SK-N-SH (cell line): ENCODE data around the gene PTPRD. TPM values are rescaled to one million over a fixed set of nuclear protein-coding genes. Genes with fewer than 3 reads are reported as not detected.

Source experiments
- CTCF ChIA-PET: fragments of 300-600, 350-600 bp; formaldehyde crosslinking; extraction: SDS; loops from one replicate; lab custom pipeline; 2021; lab: Yijun Ruan, JAX
- POLR2A ChIA-PET: fragments of 350-600 bp; sonication (Branson Sonifier 250); formaldehyde crosslinking; extraction: SDS; loops from one replicate; lab custom pipeline; 2020; ENCODE audit warnings: antibody characterized with exemption, inconsistent platforms; lab: Yijun Ruan, JAX
- DNase-seq: peaks from one replicate; pipeline ENCODE4 v3.0.0; 2012
- H2AFZ ChIP-seq: fragments of 200-600 bp; sonication (generic); 2 replicates; pipeline ENCODE4 v1.8.1; 2016; ENCODE audit warnings: antibody characterized with exemption, mild to moderate bottlenecking, low read depth
- H3F3A ChIP-seq: fragments of 200-600 bp; sonication (generic); replicated peaks from 2 replicates; pipeline ENCODE3; 2016; ENCODE audit warnings: antibody characterized with exemption, mild to moderate bottlenecking; ENCODE audit not compliant: insufficient read depth
- H3K27ac ChIP-seq, 2 experiments: fragments of 200-500 bp in 1 of 2; fragments of 200-600 bp in 1 of 2; sonication (Bioruptor generic) in 1 of 2; sonication (generic), shearing (Covaris generic) in 1 of 2; 2 replicates each; pipeline versions ENCODE4 v1.5.1 to v1.6.1; 2014 to 2016; ENCODE audit warnings: low read depth in 2 of 2, inconsistent platforms in 1 of 2, low read length in 1 of 2, mild to moderate bottlenecking in 1 of 2, mixed read lengths in 1 of 2
- H3K27me3 ChIP-seq: fragments of 200-600 bp; sonication (generic), shearing (Covaris generic); 2 replicates; pipeline ENCODE4 v1.6.1; 2016; ENCODE audit warnings: mixed run types; ENCODE audit not compliant: insufficient read depth
- H3K36me3 ChIP-seq, 2 experiments: fragments of 200-500 bp in 1 of 2; fragments of 200-600 bp in 1 of 2; sonication (Bioruptor generic) in 1 of 2; sonication (generic) in 1 of 2; replicated peaks in 1 of 2; 2 replicates each; pipeline versions ENCODE3 to v1.5.1; 2014 to 2016; ENCODE audit warnings: low read length in 1 of 2, mild to moderate bottlenecking in 1 of 2; ENCODE audit not compliant: insufficient read depth in 2 of 2, control insufficient read depth in 1 of 2
- H3K4me1 ChIP-seq, 2 experiments: fragments of 200-500 bp in 1 of 2; fragments of 200-600 bp in 1 of 2; sonication (Bioruptor generic) in 1 of 2; sonication (generic), shearing (Covaris generic) in 1 of 2; 2 replicates each; pipeline versions ENCODE4 v1.5.1 to v1.6.1; 2014 to 2016; ENCODE audit warnings: low read depth in 1 of 2, low read length in 1 of 2, mixed run types in 1 of 2; ENCODE audit not compliant: insufficient read depth in 2 of 2, control insufficient read depth in 1 of 2
- H3K4me2 ChIP-seq: fragments of 200-600 bp; sonication (generic), shearing (Covaris generic); 2 replicates; pipeline ENCODE4 v1.6.1; 2017; ENCODE audit warnings: mixed run types
- H3K4me3 ChIP-seq, 2 experiments: fragments of 200-500 bp in 1 of 2; fragments of 200-600 bp in 1 of 2; sonication (Bioruptor generic) in 1 of 2; sonication (generic), shearing (Covaris generic) in 1 of 2; 2 replicates each; pipeline versions ENCODE4 v1.5.1 to v1.8.1; 2014 to 2016; ENCODE audit warnings: low read depth in 2 of 2, inconsistent platforms in 1 of 2, low read length in 1 of 2, mild to moderate bottlenecking in 1 of 2, mixed read lengths in 1 of 2, moderate library complexity in 1 of 2
- H3K79me2 ChIP-seq: fragments of 200-600 bp; sonication (generic); 2 replicates; pipeline ENCODE4 v1.8.1; 2017; ENCODE audit warnings: mild to moderate bottlenecking; ENCODE audit not compliant: insufficient read depth
- H3K9ac ChIP-seq: fragments of 200-600 bp; sonication (generic); 2 replicates; pipeline ENCODE4 v1.6.1; 2017; ENCODE audit warnings: mixed run types
- H3K9me2 ChIP-seq: fragments of 200-600 bp; sonication (generic); 2 replicates; pipeline ENCODE4 v1.6.1; 2017; ENCODE audit warnings: mixed run types
- H3K9me3 ChIP-seq: fragments of 200-600 bp; sonication (generic); 2 replicates; pipeline ENCODE4 v1.6.1; 2017; ENCODE audit warnings: mixed run types, mild to moderate bottlenecking, moderate library complexity
- H4K20me1 ChIP-seq: fragments of 200-600 bp; sonication (generic); 2 replicates; pipeline ENCODE4 v1.6.1; 2017; ENCODE audit warnings: mild to moderate bottlenecking, mixed run types; ENCODE audit not compliant: insufficient read depth
- CHD2 ChIP-seq: fragments of 150-350 bp; IDR thresholded peaks from 2 replicates; pipeline ENCODE4 v1.6.1; 2018; ENCODE audit warnings: low read length; ENCODE audit not compliant: partially characterized antibody
- CTCF ChIP-seq: fragments of 200-600 bp; sonication (generic); IDR thresholded peaks from 2 replicates; pipeline ENCODE4 v1.6.1; 2017; ENCODE audit warnings: antibody characterized with exemption, mild to moderate bottlenecking, moderate library complexity
- ELF1 ChIP-seq: IDR thresholded peaks from 2 replicates; pipeline ENCODE4 v1.4.0; 2012
- EP300 ChIP-seq, 2 experiments: IDR thresholded peaks; 2 replicates each; pipeline versions ENCODE4 v1.4.0 to v1.6.1; 2012; ENCODE audit warnings: borderline replicate concordance in 1 of 2, low read depth in 1 of 2, low read length in 1 of 2
- GABPA ChIP-seq: IDR thresholded peaks from 2 replicates; pipeline ENCODE4 v1.4.0; 2012; ENCODE audit warnings: low read depth, mild to moderate bottlenecking
- JUND ChIP-seq: IDR thresholded peaks from 2 replicates; pipeline ENCODE4 v1.4.0; 2012
- MAX ChIP-seq: IDR thresholded peaks from 2 replicates; pipeline ENCODE4 v1.4.0; 2012; ENCODE audit warnings: low read depth
- MEF2A ChIP-seq: IDR thresholded peaks from 2 replicates; pipeline ENCODE4 v1.4.0; 2012; ENCODE audit warnings: low read depth, borderline replicate concordance
- MXI1 ChIP-seq: IDR thresholded peaks from 2 replicates; pipeline ENCODE4 v1.6.1; 2012; ENCODE audit warnings: mild to moderate bottlenecking, low read depth, low read length, improper control_type of control experiment
- NFIC ChIP-seq: IDR thresholded peaks from 2 replicates; pipeline ENCODE4 v1.4.0; 2012; ENCODE audit warnings: borderline replicate concordance
- PBX3 ChIP-seq: IDR thresholded peaks from 2 replicates; pipeline ENCODE4; 2012
- RCOR1 ChIP-seq: fragments of 150-350 bp; IDR thresholded peaks from 2 replicates; pipeline ENCODE4 v1.6.1; 2017; ENCODE audit warnings: antibody characterized with exemption, low read length
- REST ChIP-seq: IDR thresholded peaks from 2 replicates; pipeline ENCODE4 v1.6.1; 2012; ENCODE audit warnings: mild to moderate bottlenecking, low read depth, low read length, moderate library complexity
- RXRA ChIP-seq: IDR thresholded peaks from 2 replicates; pipeline ENCODE4 v1.4.0; 2012; ENCODE audit warnings: low read depth, mild to moderate bottlenecking, borderline replicate concordance
- SMC3 ChIP-seq: IDR thresholded peaks from 2 replicates; pipeline ENCODE4 v1.6.1; 2012; ENCODE audit warnings: low read depth, low read length, improper control_type of control experiment
- TAF1 ChIP-seq: IDR thresholded peaks from 2 replicates; pipeline ENCODE4 v1.6.1; 2012; ENCODE audit warnings: low read depth, mild to moderate bottlenecking, low read length, moderate library complexity, borderline replicate concordance
- USF2 ChIP-seq: fragments of 150-350 bp; IDR thresholded peaks from 2 replicates; pipeline ENCODE4 v1.6.1; 2017; ENCODE audit warnings: antibody characterized with exemption, low read length, low read depth, borderline replicate concordance
- YY1 ChIP-seq: IDR thresholded peaks from 2 replicates; pipeline ENCODE4 v1.4.0; 2012; ENCODE audit warnings: low read depth, mild to moderate bottlenecking
- WGBS: methylation state at CpG from one replicate; pipeline ENCODE4 v1.1.6; 2017; ENCODE audit warnings: low lambda C conversion rate; 5-methylcytosine and 5-hydroxymethylcytosine counted together
- polyA plus RNA-seq, 3 experiments: library from polyadenylated mRNA; depleted of rRNA; stranded (reverse); fragments of >200 nt; gene quantifications; 2 replicates each; pipeline ENCODE4 v1.2.3, GENCODE V29; 2012

Gene PTPRD
- polyA plus RNA-seq, 1 of the 3 experiments (the other 2 are of a cell fraction), result 0.15 TPM

GRCh38 chr9:8267636-8268035 lies 2345.2 kb downstream of the PTPRD start:
- no peak overlapping the region for H3K9ac ChIP-seq
- no peak for DNase-seq
- no peaks in the 10 kb centered on the region for H3K27me3 ChIP-seq
- H3K36me3 ChIP-seq, result no peaks in the 10 kb centered on the region
- H3K27ac ChIP-seq, result no peak overlapping the region
- H4K20me1 ChIP-seq, result no peaks in the 10 kb centered on the region
- ChIA-PET CTCF (interaction anchor here (1.4 kb wide), 1 partner anchor 11 kb away, joined by 3 read pairs; no protein-coding TSS in a partner anchor), POLR2A (no interaction called here)
- TF ChIP-seq REST (no peak), ELF1 (no peak), YY1 (no peak), JUND (no peak), USF2 (no peak), TAF1 (no peak), NFIC (no peak), GABPA (no peak), RXRA (no peak), MAX (no peak), RCOR1 (no peak), MXI1 (no peak), PBX3 (no peak), EP300 (IDR thresholded peaks at IDR 0.05; ENCODE audit: borderline replicate concordance in 1 of 2, low read depth in 1 of 2, low read length in 1 of 2) (no peak), MEF2A (no peak), CTCF (no peak), CHD2 (no peak), SMC3 (no peak)
- no peaks in the 10 kb centered on the region for H3K79me2 ChIP-seq
- H3K9me2 ChIP-seq, result no peaks in the 10 kb centered on the region
- no peaks in the 10 kb centered on the region for H3K9me3 ChIP-seq
- H3K4me1 ChIP-seq, result peaks cover 0 to 5% of the 10 kb centered on the region in 2 experiments; a peak in 1 of 4 replicates
- WGBS, result 50% methylated on average over 2 of the region's 2 CpGs
- no peak overlapping the region for H3K4me2 ChIP-seq
- no peaks in the 10 kb centered on the region for H3F3A ChIP-seq
- H3K4me3 ChIP-seq, result no peak overlapping the region
- H2AFZ ChIP-seq, result no peak overlapping the region
